ENCODE results near the gene ARHGEF3. TPM values are rescaled to one million over a fixed set of nuclear protein-coding genes. Genes with fewer than 3 reads are reported as not detected.

The ARHGEF3 gene
- total RNA-seq, result 59.2 and 64.1 TPM in 2 replicates

GRCh38 chr3:56801662-56802377, at the start of gene ARHGEF3:
Gene ARHGEF3, minus strand, starts transcription at chr3:56801949. Its CDS starts 151 bp downstream, at chr3:56801798.
- Mint-ChIP-seq H3K27me3 (ENCODE audit: insufficient read depth) (no peaks in the 10 kb centered on the region), H3K4me3 (peak within 1 kb of the TSS; percentile 95), H3K36me3 (ENCODE audit: low read depth) (peaks cover 17% of the 10 kb centered on the region), H3K9me3 (no peaks in the 10 kb centered on the region), H3K27ac (peak within 1 kb of the TSS; percentile 92), H3K4me1 (ENCODE audit: low read depth) (peaks cover 51% of the 10 kb centered on the region)
- peak; percentile 77 for DNase-seq (ENCODE audit: low spot score)
- intact Hi-C loops (cut with micrococcal nuclease), result loop anchor here (1.0 to 5.0 kb wide), 3 partner anchors 187 to 795 kb away; partner anchors contain the start of genes ARF4 and CCDC66

- peaks cover under 1% of the 10 kb centered on the region for H3K27me3 Mint-ChIP-seq (ENCODE audit: insufficient read depth)
- H3K4me3 Mint-ChIP-seq, result no peak overlapping the region
- peaks cover 15% of the 10 kb centered on the region for H3K4me1 Mint-ChIP-seq (ENCODE audit: low read depth)
- no peak for DNase-seq (ENCODE audit: low spot score)
- no peak overlapping the region for H3K27ac Mint-ChIP-seq
- H3K36me3 Mint-ChIP-seq (ENCODE audit: low read depth), result peaks cover 16% of the 10 kb centered on the region
- intact Hi-C loops (cut with micrococcal nuclease), result no loop called here
- H3K9me3 Mint-ChIP-seq, result peaks cover 17% of the 10 kb centered on the region
Observed at GRCh38 chr3:56849698-56850097, 47.9 kb upstream of the ARHGEF3 start.

- H3K27ac Mint-ChIP-seq, result no peak overlapping the region
- peaks cover 14% of the 10 kb centered on the region for H3K9me3 Mint-ChIP-seq
- no peak for DNase-seq (ENCODE audit: low spot score)
- no peaks in the 10 kb centered on the region for H3K27me3 Mint-ChIP-seq (ENCODE audit: insufficient read depth)
- H3K36me3 Mint-ChIP-seq (ENCODE audit: low read depth), result peaks cover 10% of the 10 kb centered on the region
- peaks cover 9% of the 10 kb centered on the region for H3K4me1 Mint-ChIP-seq (ENCODE audit: low read depth)
- intact Hi-C loops (cut with micrococcal nuclease), result no loop called here
- no peak overlapping the region for H3K4me3 Mint-ChIP-seq
Observed at GRCh38 chr3:56845505-56845904, 43.8 kb upstream of the ARHGEF3 start.

- intact Hi-C loops (cut with micrococcal nuclease), result no loop called here
- peaks cover 9% of the 10 kb centered on the region for H3K4me1 Mint-ChIP-seq (ENCODE audit: low read depth)
- H3K4me3 Mint-ChIP-seq, result no peak overlapping the region
- no peak overlapping the region for H3K27ac Mint-ChIP-seq
- DNase-seq (ENCODE audit: low spot score), result no peak
- peaks cover 14% of the 10 kb centered on the region for H3K9me3 Mint-ChIP-seq
- H3K36me3 Mint-ChIP-seq (ENCODE audit: low read depth), result peaks cover 10% of the 10 kb centered on the region
- no peaks in the 10 kb centered on the region for H3K27me3 Mint-ChIP-seq (ENCODE audit: insufficient read depth)
Observed at GRCh38 chr3:56844536-56844935, 42.8 kb upstream of the ARHGEF3 start.

- Mint-ChIP-seq H3K27ac (no peak overlapping the region), H3K36me3 (ENCODE audit: low read depth) (peaks cover 6% of the 10 kb centered on the region), H3K4me1 (ENCODE audit: low read depth) (peaks cover 13% of the 10 kb centered on the region), H3K27me3 (ENCODE audit: insufficient read depth) (no peaks in the 10 kb centered on the region), H3K9me3 (peaks cover 4% of the 10 kb centered on the region), H3K4me3 (no peak overlapping the region)
- intact Hi-C loops (cut with micrococcal nuclease), result loop anchor here (2.0 kb wide), 1 partner anchor 23 kb away; no protein-coding TSS in a partner anchor
- no peak for DNase-seq (ENCODE audit: low spot score)
Observed at GRCh38 chr3:56839784-56840715, 38.3 kb upstream of the ARHGEF3 start.

- no peak overlapping the region for H3K27ac Mint-ChIP-seq
- H3K36me3 Mint-ChIP-seq (ENCODE audit: low read depth), result peaks cover 6% of the 10 kb centered on the region
- H3K4me1 Mint-ChIP-seq (ENCODE audit: low read depth), result peaks cover 13% of the 10 kb centered on the region
- no peaks in the 10 kb centered on the region for H3K9me3 Mint-ChIP-seq
- no peak for DNase-seq (ENCODE audit: low spot score)
- no peaks in the 10 kb centered on the region for H3K27me3 Mint-ChIP-seq (ENCODE audit: insufficient read depth)
- no peak overlapping the region for H3K4me3 Mint-ChIP-seq
- intact Hi-C loops (cut with micrococcal nuclease), result loop anchor here (2.0 kb wide), 1 partner anchor 24 kb away; no protein-coding TSS in a partner anchor
Observed at GRCh38 chr3:56838448-56838847, 36.7 kb upstream of the ARHGEF3 start.

GRCh38 chr3:56837196-56837955, 35.6 kb upstream of the ARHGEF3 start:
- peaks cover 6% of the 10 kb centered on the region for H3K36me3 Mint-ChIP-seq (ENCODE audit: low read depth)
- no peak overlapping the region for H3K27ac Mint-ChIP-seq
- H3K4me3 Mint-ChIP-seq, result no peak overlapping the region
- no peaks in the 10 kb centered on the region for H3K9me3 Mint-ChIP-seq
- peaks cover 13% of the 10 kb centered on the region for H3K4me1 Mint-ChIP-seq (ENCODE audit: low read depth)
- H3K27me3 Mint-ChIP-seq (ENCODE audit: insufficient read depth), result no peaks in the 10 kb centered on the region
- intact Hi-C loops (cut with micrococcal nuclease), result no loop called here
- DNase-seq (ENCODE audit: low spot score), result no peak

GRCh38 chr3:56836276-56837163, 34.8 kb upstream of the ARHGEF3 start:
- Mint-ChIP-seq H3K27me3 (ENCODE audit: insufficient read depth) (no peaks in the 10 kb centered on the region), H3K9me3 (no peaks in the 10 kb centered on the region)

GRCh38 chr3:56835650-56836227, 34.0 kb upstream of the ARHGEF3 start:
- no peak overlapping the region for H3K27ac Mint-ChIP-seq
- intact Hi-C loops (cut with micrococcal nuclease), result no loop called here
- no peaks in the 10 kb centered on the region for H3K9me3 Mint-ChIP-seq
- H3K4me3 Mint-ChIP-seq, result no peak overlapping the region
- no peak for DNase-seq (ENCODE audit: low spot score)
- H3K4me1 Mint-ChIP-seq (ENCODE audit: low read depth), result peaks cover 13% of the 10 kb centered on the region
- H3K27me3 Mint-ChIP-seq (ENCODE audit: insufficient read depth), result no peaks in the 10 kb centered on the region
- H3K36me3 Mint-ChIP-seq (ENCODE audit: low read depth), result peaks cover 9% of the 10 kb centered on the region

More at GRCh38 chr3:56836276-56837163, 34.8 kb upstream of the ARHGEF3 start:
- intact Hi-C loops (cut with micrococcal nuclease), result no loop called here
- Mint-ChIP-seq H3K36me3 (ENCODE audit: low read depth) (peaks cover 9% of the 10 kb centered on the region), H3K27ac (no peak overlapping the region), H3K4me3 (no peak overlapping the region), H3K4me1 (ENCODE audit: low read depth) (peaks cover 13% of the 10 kb centered on the region)
- DNase-seq (ENCODE audit: low spot score), result no peak

- peaks cover 11% of the 10 kb centered on the region for H3K4me1 Mint-ChIP-seq (ENCODE audit: low read depth)
- peaks cover 9% of the 10 kb centered on the region for H3K36me3 Mint-ChIP-seq (ENCODE audit: low read depth)
- no peak overlapping the region for H3K4me3 Mint-ChIP-seq
- intact Hi-C loops (cut with micrococcal nuclease), result no loop called here
- no peaks in the 10 kb centered on the region for H3K9me3 Mint-ChIP-seq
- no peak for DNase-seq (ENCODE audit: low spot score)
- H3K27me3 Mint-ChIP-seq (ENCODE audit: insufficient read depth), result no peaks in the 10 kb centered on the region
- H3K27ac Mint-ChIP-seq, result no peak overlapping the region
Observed at GRCh38 chr3:56833536-56833935, 31.8 kb upstream of the ARHGEF3 start.

- Mint-ChIP-seq H3K9me3 (no peaks in the 10 kb centered on the region), H3K4me3 (no peak overlapping the region), H3K27ac (no peak overlapping the region), H3K4me1 (ENCODE audit: low read depth) (peaks cover 8% of the 10 kb centered on the region), H3K27me3 (ENCODE audit: insufficient read depth) (no peaks in the 10 kb centered on the region), H3K36me3 (ENCODE audit: low read depth) (peaks cover 9% of the 10 kb centered on the region)
- DNase-seq (ENCODE audit: low spot score), result no peak
- intact Hi-C loops (cut with micrococcal nuclease), result no loop called here
Observed at GRCh38 chr3:56833022-56833421, 31.3 kb upstream of the ARHGEF3 start.
